ELF-1 (cell line): ENCODE data around the gene BCCIP.
A peak's percentile ranks its signal among the peaks of the same experiment; 100 is the strongest.

Experiments
- DNase-seq: peaks from one replicate; pipeline ENCODE4 v3.0.0-alpha.2; 2016; ENCODE audit warnings: low read depth, low spot score

BCCIP gene

DNA sequence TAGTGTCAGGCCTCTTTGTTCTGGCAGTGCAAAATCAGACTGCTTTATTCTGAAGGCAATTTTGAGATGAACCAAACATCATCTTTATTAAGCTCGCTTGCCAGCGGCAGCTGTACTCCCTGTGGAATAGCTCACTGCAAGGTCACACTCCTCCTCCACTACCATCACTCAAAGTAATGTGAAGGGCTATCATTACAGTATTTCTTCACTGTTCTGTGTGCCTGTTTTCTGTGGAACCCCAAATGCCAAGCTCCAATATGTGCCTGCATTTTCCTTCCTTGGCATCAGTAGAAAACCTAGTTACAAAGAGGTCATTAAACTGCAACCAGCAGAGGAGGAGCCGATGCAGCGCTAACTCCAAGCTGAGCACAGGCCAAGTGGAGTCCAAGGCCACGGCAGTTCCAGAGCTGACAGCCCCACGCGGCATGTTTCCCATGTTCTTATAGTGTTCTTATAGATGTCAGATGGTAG, 21.4 kb downstream of the BCCIP start:
- DNase-seq: no peak

- no peak for DNase-seq
These were observed 22.3 kb downstream of the BCCIP start for GRCh38 chr10:125845617-125846016.

DNA sequence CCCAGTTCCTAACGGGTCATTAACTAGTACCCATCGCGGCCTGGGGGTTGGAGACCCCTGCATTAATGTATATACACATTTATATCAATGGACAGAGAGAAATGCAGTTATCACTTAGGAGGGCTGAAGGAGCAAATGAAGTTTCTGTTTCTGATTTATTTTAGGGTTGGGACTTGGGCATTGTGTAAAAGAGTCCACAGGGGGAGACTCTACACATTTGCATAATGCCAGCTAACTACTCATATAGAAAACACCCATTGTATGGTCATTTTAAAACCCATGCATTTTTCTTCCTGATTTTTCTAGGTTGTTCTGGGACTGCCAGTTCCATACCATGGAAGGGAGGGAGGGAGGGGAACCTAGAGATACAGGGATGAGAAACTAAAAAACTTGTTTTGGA, 23.5 kb downstream of the BCCIP start:
- DNase-seq: no peak

GRCh38 chr10:125848371-125848770, 25.0 kb downstream of the BCCIP start:
- no peak for DNase-seq

DNA sequence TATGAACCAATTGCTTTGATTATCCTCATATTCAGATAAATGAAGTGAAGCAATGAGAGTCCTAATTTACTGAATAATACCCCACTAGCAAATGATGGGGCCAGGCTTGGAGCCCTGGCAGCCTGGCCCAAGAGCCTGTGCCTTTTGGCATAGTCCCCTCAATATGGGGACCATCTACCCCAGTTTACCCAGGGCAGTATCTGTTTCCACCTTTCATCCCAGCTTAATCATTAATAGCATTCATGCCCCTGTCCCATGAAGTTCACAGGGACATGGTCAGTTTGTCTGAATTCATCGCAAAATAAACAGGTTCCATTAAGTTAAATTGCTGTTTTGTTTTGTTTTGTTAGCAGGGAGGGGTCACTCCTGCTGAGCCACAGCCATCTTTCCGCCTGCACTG, 25.5 kb downstream of the BCCIP start:
- no peak for DNase-seq

GRCh38 chr10:125849448-125849847, 26.1 kb downstream of the BCCIP start:
- no peak for DNase-seq

- no peak for DNase-seq
These were observed 27.7 kb downstream of the BCCIP start for GRCh38 chr10:125850766-125851731.

DNA sequence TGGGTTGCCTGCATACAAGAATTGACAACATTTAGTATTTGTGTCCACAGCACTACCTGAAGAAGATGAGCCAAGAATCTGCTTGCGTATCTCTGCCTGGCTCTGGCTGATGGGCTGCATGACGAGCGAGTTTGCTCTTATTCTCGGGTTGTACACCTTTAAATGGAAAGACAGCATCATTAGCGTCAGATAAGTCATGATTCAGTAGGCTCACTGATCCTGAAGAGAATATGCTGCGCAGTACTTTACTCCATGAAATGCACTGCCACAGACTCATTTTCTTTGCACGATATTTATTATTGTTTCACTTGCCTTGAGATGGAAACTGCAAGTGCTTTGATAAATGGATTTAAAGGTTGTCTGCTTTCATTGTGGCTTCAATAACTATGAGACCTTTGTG, 29.1 kb downstream of the BCCIP start:
- DNase-seq: no peak

DNA sequence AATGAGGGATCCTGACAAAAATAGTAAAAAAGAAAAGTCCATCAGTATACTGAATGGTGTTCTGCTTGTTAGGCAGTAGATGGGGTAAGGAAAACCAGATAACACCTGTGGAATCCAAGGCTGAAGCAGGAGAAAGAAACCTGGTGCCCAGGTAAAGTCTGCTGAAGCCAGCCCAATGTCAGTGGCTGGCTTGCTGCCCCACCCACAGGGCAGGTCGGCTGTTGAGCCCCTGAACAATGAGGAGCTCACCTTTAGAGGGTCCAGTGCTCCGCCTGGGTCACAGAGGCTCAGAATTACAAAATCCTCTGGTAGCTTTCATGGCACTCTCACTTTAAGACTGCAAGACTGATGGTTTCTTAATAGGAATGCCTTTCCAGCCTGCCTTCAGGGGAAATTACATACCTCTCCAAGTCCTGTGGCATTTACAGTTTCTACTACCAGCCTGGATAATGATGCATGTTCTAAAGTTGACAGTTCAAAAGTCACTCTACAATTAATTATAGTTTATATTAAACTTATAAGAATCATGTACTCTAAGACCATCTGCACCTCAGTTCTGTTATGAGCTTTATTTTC, 33.9 kb downstream of the BCCIP start:
- DNase-seq: peak; percentile 22

DNA sequence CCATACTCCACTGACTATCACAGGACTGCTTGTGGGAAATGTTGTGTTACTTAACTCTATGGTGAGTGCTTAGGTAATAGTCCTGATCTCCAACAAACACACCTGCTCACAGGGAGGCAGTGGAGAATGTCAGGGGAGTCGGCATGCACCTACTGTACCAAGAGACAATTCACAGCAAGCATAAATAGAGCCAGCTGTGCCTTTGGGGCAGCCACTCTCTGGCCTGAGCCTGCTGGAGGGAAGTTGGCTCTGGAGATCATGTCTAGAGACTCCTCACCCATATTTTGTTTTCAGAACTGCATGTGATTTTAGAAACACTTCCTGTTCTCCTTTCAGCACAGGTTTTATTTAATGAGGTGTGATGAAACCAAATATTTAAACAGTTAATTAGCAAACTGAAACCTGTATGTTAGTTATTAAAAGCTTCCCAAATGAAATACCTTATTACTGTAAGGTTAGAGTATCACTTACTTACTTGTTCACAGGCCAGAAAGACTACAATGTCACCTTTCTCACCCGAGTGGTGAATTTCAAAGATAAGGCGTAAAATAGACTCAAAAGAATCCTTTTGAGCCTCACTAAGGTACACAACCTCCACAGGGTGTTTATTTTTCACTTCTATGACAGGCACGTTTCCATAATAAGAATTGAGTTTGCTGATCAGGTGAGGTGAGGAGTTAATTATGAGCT, 35.9 kb downstream of the BCCIP start:
- DNase-seq: no peak

- DNase-seq: no peak
These were observed 41.8 kb downstream of the BCCIP start for GRCh38 chr10:125865120-125865519.

DNA sequence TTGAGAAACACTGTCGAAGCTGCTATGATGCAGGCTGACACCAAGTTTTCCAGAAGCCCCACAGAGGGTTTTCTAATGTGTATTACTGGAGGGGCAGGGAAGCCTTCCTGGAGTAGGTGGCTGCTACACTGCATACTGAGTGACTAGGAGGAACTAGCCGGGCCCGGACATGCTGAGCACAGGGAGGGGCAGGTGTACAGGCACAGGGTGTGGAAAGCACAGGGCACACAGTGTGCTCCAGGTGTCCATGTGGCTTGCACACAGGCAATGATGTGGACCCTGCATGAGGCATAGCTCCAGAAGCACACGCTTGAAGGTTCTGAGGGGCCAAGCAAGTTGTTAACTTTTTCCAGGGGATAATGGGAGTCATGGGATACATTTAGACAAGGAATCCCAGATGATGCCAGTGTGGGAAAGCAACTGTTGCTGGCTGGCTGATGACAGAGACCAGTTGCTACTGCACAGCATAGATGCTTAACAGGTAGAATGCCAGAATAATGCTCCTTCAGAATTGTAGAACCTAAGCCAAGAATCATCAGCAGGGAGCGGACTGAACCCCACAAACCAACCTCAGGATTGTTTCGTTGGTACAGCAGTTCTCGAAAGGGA, 43.2 kb downstream of the BCCIP start:
- DNase-seq: no peak

DNA sequence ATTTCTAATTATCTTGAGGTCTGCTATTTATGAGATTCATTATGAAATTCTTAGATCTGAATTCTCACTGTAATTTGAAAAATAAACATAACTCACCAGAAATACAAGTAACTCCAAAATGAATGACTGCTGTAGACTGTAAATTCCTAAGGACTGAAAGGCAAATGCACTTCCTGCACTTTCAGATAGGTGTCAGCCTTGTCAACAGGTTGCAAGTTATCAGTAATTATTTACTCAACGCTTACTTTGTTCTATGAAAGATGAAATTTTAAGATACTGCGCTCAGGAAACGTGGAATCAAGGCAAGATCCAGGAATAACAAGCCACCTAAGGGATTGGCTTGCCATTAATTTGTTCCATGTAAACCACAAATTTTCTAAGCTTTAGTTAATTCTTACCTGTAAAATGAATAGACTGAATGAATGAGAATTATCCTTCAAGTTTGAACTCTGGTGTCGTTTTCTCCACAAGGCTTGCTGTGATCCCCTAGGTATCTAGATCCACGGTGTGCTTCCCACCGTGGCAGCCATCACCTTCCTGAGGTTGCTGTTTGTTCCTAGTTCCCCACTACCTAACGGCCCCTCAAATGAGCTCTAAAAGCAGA, 45.1 kb downstream of the BCCIP start:
- no peak for DNase-seq

DNA sequence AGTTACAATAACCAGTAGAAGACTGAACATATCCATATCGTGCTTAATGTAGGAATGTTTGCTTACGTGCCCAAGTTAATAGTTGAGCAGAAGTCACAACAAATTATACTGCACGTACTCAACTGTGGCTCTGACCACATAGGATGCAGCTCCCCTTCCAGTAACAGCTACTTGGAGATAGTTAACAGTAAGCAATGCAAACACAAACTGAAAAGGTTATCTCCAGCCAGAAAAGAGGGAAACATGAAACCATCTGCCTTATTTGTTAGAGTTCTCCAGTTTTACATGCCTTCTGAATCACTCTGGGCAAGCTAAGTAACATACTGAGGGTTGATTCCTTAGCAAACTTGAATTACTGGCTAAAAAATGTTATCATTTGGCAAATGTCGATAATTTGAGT, 48.0 kb downstream of the BCCIP start:
- no peak for DNase-seq

- peak; percentile 32 for DNase-seq
These were observed 55.9 kb downstream of the BCCIP start for GRCh38 chr10:125878957-125879835.

- DNase-seq: no peak
These were observed 57.4 kb downstream of the BCCIP start for GRCh38 chr10:125880719-125881118.

DNA sequence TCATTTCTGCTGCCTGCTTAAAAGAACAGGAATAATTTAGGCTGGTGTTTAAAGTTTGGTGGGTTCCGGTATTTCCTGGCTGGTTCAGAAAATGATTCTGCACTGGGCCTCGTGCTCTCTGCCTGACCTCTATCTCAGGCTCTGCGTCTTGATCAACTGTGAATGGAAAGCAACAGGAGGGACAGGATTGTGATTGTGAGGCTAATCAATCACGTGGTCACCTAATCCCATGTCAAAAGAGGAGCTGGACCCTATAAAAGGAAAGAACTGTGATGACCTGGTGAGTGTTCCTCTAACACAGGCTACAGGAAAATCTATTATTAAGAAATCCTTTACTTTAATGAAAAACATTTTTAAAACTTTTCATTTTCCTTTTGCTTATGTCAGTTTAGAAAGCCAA, 57.8 kb downstream of the BCCIP start, which contains the start of gene DHX32:
DHX32 (minus strand) TSS at position 101 of the 400 bp plus-strand sequence. CDS start 468 bp downstream, outside the sequence.
- peak; percentile 78 for DNase-seq

DNA sequence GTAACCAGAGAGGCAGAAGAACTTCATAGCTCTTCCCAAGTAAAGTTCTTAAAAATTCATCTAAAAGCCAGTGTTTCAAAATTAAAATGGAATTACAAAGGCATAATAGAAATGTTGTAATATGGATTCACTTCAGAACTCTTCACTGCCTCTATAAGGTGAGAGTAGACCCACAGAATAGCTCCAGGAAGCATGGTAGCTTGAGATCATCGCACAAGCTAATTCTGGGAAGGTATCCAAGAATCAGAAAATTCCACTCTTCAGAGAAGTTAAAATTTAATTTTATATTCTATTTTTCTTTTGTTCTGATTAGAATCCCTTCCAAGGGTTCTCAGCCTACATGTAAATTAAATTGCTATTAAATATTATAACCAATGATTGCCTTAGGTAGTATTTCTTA, 59.2 kb downstream of the BCCIP start:
- DNase-seq: no peak

GRCh38 chr10:125883211-125883610, 59.9 kb downstream of the BCCIP start:
- no peak for DNase-seq
